Cerebellar nuclear complex (tissue), 1 donor: ENCODE data around the gene TOR1B.
"Not testable (repeated sequence)": the region's sequence is repeated elsewhere in the genome, so short reads cannot be mapped to it uniquely, and the experiment has no call there.

ENCODE experiments used
- DNase-seq, 2 experiments: peaks; one replicate each; lab custom pipeline; 2025; lab: John Stamatoyannopoulos, UW

Gene TOR1B, protein sequence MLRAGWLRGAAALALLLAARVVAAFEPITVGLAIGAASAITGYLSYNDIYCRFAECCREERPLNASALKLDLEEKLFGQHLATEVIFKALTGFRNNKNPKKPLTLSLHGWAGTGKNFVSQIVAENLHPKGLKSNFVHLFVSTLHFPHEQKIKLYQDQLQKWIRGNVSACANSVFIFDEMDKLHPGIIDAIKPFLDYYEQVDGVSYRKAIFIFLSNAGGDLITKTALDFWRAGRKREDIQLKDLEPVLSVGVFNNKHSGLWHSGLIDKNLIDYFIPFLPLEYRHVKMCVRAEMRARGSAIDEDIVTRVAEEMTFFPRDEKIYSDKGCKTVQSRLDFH

DNA sequence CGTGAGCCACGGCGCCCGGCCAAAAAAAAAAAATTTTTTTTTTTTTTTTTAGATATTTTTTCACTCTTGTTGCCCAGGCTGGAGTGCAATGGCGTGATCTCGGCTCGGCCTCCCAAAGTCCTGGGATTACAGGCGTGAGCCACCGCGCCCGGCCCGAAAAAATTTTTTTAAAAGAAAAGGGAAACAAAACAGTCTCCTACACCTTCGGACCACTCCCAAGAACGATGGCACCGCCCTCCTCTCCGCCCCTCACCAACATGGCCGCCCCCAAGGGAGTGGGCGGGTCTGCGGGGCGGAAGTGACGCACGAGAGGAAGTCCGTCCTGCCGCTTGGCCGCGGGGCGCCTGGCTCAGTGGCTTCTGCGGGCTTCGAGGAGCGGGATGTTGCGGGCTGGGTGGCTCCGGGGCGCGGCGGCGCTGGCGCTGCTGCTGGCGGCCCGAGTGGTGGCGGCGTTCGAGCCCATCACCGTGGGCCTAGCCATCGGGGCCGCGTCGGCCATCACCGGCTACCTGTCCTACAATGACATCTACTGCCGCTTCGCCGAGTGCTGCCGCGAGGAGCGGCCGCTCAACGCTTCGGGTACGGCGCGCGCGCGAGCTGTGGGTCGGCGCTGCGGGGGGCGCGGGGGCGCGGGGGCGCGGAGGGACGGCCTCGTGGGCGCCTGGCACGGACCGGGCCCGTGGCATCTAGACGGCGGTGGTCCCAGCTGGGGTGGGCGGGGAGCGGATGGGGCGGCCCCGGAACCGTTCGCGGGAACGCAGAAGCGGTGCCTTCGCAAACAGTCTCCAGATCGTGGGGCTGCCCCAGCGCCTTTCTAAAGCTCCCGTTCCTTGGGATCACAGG lies at the start of gene TOR1B:
TOR1B (plus strand) TSS at position 352 of the 843 bp plus-strand sequence; CDS start at position 381, 29 bp downstream.
- peak; percentile 62 to 84 for DNase-seq

DNA sequence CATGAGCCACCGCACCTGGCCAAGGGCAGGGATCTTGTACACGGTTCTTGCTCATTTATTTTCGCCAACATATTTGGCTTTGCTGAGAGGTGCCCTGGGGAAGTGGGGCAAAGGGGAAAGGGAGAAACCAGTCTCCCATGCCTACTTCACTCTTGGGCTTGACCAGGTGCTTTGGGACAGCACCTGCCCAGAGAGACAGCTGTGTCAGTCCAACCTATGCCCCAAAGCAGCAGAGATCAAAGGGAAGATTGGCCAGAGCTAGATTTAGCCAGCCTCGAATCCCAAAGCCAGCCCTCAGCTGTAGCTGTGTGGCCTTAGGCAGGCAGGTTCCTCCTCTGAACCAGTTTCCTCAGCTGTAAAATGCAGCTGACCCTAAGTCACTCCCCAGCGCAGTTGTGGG lies 47.8 kb upstream of the TOR1B start:
- no peak for DNase-seq

DNA sequence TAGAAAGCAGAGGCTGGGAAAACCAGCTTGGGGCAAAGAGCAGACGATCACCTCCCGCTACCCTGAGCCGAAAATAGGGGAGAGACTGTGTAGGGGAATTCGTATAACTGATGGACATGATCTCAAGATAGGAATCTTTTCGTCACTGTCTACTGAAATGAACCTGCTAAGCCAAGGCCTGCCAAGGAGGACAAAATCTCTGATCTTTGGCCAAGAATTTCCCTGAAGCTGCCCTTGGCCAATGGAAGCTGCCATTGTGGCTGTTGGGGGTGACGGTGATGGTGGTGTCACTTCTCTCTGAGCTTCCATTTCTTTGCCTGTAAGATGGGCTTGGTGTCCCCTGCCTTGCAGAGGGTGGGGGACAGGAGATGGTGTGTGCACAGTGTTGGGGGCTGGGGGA lies 46.8 kb upstream of the TOR1B start:
- DNase-seq = no peak

DNA sequence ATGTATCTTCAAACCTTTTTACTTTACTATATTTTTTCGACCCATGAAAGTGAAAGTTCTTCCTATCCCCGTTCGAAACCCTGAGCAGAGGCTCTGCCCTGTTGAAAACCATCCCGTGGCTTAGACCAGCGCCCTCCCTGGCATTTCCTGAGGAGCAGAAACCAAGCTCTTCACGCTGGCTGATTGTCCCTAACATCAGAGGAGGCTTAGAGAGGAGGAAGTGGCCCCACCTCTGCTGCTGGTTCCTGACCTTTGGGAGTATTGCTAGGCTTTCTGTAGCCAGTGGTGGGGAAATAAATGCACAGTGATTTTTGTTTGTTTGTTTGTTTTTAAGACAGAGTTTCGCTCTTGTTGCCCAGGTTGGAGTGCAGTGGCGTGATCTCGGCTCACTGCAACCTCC lies 45.9 kb upstream of the TOR1B start:
- DNase-seq = no peak

DNA sequence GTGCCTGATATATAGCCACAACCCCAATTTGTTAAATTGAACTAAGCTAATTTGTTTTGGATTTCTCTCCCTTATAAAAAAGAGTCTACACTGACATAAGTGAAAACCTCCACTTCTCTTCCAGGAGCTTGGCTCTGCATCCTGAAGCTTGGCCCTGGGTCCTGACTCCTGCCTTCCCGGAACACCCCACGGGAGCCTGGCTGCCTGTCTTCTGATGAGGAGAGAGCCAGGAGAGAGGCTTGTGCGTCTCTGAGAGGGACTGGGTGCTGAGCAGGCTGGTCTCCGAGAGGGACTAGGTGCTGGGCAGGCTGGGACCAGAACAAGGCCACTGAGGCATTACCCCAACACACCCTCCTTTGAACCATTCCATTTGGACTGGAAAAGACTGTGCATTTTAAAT lies 43.7 kb upstream of the TOR1B start:
- no peak for DNase-seq

DNA sequence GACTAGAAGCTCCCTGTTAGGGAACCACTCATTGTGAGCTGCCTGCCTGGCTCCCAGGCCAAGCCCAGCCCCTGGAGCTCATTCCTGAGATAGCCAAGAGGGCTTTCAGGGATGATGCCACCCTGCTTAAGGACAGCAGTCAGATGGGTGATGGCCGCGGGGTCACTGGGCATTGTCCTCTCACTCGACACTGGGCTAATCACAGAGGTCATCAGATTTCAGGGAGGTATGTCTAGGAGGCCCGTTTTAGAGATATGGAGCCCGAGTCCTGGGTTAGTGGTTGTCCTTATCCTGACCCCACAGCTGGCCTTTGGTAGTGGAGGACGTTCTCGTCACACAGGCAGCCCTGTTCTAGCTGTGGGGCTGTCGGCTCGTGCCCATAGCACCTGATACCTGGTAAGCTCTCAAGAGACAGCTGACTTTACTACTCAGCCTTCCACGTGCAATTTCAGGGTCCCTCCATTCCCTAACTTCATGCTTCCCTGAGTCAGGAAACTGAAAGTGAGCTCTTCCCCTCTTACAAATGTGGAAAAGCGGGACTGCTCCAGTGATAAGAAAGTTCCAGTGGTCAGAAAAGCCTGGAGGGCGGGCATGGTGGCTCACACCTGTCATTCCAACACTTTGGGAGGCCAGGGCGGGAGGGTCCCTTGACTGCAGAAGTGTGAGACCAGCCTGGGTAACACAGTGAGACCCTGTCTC lies 43.0 kb upstream of the TOR1B start:
- no peak for DNase-seq

DNA sequence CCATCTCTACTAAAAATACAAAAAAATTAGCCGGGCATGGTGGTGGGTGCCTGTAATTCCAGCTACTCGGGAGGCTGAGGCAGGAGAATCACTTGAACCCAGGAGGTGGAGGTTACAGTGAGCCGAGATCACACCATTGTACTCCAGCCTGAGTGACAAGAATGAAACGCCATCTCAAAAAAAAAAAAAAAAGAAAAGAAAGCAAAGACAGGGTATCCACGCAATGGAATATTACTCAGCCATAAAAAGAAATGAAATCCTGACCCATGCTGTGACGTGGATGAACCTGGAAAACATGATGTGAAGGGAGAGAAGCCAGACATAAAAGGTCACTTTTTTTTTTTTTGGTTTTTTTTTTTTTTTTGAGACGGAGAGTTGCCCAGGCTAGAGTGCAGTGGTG lies 42.2 kb upstream of the TOR1B start:
- not testable (repeated sequence) for DNase-seq

DNA sequence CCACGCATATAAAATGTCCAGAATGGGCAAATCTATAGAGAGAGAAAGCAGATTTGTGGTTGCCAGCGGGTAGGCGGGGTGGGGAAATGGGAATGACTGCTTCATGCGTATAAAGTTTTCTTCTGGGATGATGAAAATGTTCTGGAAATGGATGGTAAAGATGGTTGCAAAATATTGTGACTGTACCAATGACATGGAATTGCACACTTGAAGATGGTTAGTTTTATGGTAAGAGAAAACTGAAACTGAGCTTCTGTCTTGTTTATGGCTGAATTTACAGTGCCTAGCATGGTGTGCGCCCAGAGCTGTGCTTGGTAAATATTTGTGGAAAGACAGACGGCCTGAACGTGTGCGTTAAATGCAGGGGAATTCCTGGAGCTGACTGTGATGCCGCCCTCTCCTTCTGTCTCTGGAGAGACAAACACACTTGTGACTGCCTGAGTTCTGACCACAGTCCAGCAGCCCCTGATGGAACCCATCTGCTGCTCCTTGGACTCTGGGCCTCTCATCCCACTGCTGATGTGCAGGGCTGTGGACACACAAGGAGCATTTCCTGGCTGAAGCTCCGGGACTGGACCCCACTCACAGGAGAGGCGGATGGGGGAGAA lies 41.6 kb upstream of the TOR1B start:
- DNase-seq = no peak

DNA sequence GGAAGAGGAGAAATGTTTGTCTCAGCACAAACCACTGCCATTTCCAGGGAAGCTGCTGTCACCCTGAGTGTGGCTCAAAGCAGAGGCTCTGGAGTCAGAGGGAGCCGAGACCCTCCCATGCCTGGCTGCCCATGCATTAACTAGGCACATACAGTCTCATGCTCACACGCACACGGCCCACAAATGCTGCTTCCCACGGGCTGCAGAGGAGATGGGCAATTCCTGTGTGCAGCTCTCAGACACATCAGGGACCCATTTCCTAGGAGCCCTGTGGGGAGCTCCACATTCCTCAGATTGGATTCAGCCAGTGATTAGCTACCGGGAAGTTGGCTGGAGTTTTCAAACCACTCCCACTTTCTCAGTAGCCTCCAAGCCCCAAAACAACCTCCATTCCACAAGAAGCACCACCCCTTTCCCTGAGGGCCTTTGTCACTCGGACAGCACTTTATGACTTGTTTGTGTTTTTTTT lies 41.0 kb upstream of the TOR1B start:
- no peak for DNase-seq

DNA sequence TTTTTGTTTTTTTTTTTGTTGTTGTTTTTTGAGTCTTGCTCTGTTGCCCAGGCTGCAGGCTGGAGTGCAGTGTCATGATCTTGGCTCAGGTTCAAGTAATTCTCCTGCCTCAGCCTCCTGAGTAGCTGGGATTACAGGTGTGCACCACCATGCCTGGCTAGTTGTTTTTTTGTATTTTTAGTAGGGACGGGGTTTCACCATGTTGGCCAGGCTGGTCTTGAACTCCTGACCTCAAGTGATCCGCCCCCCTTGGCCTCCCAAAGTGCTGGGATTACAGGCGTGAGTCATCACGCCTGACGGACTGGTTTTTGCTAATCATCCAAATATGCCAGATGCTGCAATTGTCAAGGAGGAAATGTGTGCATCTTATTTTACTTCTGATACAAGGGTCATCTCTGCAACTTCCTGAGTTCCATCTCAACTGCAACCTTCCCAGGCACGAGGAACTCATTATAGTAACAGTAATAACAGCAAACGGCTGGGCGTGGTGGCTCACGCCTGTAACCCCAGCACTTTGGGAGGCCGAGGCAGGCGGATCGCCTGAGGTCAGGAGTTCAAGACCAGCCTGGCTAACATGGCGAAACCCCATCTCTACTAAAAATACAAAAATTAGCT lies 40.5 kb upstream of the TOR1B start:
- DNase-seq = not testable (repeated sequence)

DNA sequence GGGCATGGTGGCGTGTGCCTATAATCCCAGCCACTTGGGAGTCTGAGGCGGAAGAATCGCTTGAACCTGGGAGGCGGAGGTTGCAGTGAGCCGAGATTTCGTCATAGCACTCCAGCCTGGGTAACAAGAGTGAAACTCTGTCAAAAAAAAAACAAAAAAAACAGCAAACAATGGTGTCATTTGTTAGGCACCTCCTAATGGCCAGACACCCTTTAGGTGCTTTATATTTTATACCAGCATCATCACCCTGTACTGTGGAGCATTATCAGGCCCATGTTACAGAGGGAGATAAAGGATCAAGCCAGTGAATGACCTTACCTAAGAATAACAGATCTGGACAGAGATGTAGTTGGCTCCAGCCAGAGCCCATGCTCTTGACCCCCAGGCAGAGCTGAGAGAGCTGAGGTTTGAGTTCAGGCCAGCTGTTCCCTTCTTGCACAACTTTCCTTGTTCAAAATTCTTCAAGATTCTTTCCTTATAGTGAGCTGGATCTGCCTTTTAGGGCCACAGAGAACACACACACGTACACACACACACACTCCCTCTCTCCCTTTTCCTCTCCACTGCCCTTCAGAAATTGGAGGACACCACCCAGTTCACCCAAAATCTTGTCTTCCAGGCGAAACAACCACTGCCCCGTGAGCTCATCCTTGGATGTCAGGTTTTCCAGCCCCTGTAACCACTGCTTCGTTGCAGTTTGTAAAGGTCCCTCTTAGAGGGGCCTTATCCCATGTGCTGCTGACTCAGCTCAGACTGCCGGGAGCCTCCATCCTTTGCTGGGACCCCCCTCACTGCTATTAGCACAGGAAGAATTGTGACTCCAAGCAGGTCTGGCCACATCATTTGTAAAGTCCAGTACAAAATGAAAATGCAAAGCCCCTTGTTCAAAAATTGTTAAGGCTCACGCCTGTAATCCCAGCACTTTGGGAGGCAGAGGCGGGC lies 39.7 kb upstream of the TOR1B start:
- no peak for DNase-seq

DNA sequence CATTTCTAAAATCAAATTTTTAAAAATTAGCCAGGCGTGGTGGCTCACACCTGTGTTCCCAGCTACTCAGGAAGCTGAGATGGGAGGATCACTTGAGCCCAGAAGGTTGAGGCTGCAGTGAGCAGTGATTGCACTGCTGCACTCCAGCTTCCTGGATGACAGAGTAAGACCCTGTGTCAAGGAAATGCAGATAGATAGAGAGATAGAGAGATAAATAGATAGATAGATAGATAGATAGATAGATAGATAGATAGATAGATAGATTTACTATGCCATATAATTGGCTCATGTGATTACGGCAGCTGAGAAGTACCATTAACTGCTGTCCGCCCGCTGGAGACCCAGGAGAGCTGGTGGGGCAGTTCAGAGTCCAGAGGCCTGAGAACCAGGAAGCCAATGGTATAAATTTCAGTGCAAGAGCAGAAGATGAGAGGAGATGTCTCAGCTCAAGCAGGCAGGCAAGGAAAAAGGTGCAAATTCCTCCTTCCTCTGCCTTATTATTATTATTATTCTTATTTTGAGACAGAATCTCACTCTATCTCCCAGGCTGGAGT lies 37.1 kb upstream of the TOR1B start:
- DNase-seq = no peak

DNA sequence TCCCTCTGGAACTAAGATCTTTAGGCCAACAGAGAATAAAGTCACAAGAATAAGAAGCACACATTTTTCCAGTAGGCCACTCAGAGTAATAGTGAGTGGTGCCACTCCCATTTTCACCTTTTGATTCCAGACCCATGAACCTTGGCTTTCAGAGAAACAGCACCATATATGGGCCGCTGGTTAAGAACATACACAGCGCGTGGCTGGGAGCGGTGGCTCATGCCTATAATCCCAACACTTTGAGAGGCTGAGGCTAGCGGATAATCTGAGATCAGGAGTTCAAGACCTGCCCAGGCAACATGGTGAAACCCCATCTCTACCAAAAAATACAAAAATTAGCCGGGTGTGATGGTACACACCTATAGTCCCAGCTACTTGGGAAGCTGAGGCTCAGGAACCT lies 34.5 kb upstream of the TOR1B start:
- no peak for DNase-seq

DNA sequence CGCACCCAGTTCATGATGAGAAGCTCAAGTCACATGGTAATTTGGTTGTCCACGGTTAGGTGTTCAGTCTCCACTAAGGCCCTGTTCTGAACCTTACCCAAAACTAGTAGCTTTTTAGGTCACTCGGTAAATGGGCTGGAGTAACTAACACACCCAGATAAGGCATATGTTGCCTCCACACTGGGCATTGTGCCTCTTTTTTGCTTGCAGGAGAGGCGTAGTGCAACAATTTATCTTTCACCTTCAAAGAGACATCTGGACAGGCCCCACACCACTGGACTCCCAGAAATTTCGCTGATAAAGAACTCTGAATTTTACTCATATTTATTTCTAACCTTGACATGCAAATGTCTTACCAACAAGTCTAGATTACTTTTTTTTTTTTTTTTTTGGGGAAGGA lies 33.3 kb upstream of the TOR1B start:
- no peak for DNase-seq

DNA sequence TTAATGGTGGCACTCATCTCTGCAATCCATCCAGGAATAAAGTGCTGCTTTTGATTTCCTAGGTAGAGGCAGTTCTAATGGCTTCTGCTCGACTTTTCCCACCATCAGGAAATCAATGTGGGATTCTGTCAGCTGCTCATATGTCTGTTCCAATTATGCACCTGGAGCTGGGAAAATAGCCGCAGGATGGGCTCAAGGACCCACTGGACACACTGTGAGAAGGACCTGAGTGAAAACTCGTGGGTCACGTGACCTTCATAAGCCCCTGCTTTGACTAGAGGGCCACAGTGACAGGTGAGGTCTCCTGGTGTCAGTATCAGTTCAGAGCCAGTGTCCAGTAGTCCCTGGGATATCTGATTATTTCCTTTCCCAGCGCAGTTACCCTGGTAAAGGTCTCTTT lies 32.2 kb upstream of the TOR1B start:
- DNase-seq = no peak

DNA sequence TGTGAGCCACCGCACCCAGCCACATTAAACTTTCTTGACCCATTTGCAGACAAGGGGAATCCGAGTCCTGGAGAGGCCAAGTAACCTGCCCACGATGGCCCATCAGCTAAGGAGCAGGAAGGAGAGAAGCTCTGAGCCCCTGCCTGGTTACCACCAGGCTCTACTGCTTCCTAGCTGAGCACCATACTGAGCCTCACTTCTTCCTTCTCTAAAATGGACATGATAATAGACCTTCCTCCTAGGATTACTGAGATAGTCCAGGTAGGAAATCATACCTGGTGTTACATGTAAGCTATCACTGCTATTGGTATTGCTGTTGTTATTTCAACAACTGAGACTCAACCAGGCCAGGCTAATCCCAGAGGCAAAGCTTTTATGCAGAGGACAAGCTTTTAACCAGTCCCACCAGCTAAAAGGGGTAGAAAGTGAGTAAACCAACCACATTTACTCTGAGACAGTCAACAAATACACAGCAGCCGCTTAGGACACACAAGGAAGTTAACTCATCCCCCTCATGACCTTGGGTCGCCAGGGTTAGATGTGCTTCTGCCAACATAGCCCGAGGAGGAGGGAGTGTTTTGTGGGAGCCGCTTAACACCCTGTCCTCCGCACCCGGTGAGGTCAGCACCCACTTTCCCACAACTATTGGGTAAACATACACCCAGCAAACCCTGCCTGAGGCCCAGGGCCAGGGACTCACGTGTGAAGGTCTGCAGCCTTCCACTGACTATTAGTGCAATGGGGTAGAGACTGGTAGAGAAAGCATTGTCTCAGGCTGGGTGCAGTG lies 29.5 kb upstream of the TOR1B start:
- no peak for DNase-seq

DNA sequence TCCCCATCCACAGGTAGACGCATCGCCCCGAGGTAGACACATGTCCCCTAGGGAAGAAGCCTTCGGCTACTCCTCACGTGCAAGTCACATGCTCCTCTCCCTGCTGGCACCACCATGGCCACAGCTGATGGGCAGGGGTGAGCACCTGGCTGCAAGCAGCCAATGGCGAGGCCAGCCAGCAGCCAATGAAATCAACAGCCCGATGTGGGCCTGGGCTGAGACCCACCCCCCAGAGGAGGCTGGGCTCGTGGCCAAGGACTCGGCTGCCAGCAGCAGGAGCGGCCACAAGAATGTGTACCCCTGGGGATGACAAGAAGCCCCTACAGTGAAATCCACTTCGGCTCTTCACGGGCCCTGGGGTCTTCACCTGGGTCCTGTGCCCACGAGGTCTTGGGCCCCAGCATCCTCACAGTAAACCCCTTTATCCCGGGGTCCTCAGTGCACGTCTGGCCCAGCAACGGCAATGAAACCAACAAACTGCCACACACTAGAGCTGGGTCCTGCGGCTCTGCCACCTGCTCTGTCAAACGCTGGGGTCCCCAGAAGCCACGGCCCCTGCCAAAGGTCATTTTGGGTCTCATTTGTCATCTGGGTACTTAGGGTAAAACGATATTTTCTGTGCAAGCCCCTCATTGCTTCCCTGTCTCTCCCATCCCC lies 28.1 kb upstream of the TOR1B start:
- DNase-seq = no peak

DNA sequence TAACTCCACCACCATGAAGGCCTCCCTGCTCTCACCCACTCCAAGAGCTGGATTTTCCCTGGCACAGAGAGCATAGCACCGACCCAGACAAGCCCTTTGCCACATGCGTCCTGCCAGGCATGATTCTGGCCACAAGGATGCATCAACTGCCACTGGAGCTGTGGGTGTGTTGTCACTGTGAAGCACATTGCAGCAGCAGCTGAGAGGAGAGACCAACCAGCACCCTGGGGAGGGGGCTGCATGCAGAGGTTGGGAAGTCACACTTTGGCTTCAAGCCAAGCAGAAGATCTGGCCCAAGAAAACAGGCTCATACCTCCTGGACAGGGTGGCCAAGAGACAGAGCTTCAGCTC lies 27.6 kb upstream of the TOR1B start:
- no peak for DNase-seq

DNA sequence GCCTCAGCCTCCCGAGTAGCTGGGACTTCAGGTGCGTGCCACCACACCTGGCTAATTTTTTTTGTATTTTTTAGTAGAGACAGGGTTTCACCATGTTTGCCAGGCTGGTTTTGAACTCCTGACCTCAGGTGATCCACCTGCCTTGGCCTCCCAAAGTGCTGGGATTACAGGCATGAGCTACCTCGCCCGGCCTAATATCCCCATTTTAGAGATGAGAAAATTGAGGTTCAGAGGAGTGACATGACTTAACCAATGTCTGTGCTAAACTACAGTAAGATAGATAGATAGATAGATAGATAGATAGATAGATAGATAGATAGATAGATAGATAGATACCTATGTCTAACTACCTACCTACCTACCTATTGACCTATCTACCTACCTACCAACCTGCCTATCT lies 26.9 kb upstream of the TOR1B start:
- not testable (repeated sequence) for DNase-seq
